Measurements from ENCODE around the gene PCLO.

The PCLO gene

GRCh38 chr7:83162402-83163256, at the start of gene PCLO:
TSS of gene PCLO (minus strand) at chr7:83162884. CDS start at chr7:83162592, 292 bp downstream.
- peak; percentile 97 for DNase-seq

GRCh38 chr7:83211685-83212084, 49.0 kb upstream of the PCLO start:
- DNase-seq = no peak

- DNase-seq = no peak
Measured at GRCh38 chr7:83210479-83210878, 47.8 kb upstream of the PCLO start.

- no peak for DNase-seq
Measured at GRCh38 chr7:83204715-83205114, 42.0 kb upstream of the PCLO start.

GRCh38 chr7:83201355-83201754, 38.7 kb upstream of the PCLO start:
- DNase-seq = no peak

GRCh38 chr7:83190659-83191389, 28.1 kb upstream of the PCLO start:
- no peak for DNase-seq

GRCh38 chr7:83178796-83179195, 16.1 kb upstream of the PCLO start:
- DNase-seq = no peak

GRCh38 chr7:83178066-83178465, 15.4 kb upstream of the PCLO start:
- DNase-seq = no peak

- no peak for DNase-seq
Measured at GRCh38 chr7:83173664-83174063, 11.0 kb upstream of the PCLO start.

- DNase-seq = no peak
Measured at GRCh38 chr7:83166781-83167180, 4.1 kb upstream of the PCLO start.

- DNase-seq = peak; percentile 63
Measured at GRCh38 chr7:83161899-83162401, 734 bp downstream of the PCLO start.

- DNase-seq = no peak
Measured at GRCh38 chr7:83161186-83161585, 1.5 kb downstream of the PCLO start.

GRCh38 chr7:83159731-83160130, 3.0 kb downstream of the PCLO start:
- DNase-seq = no peak

GRCh38 chr7:83156006-83156405, 6.7 kb downstream of the PCLO start:
- DNase-seq = no peak

GRCh38 chr7:83155407-83155806, 7.3 kb downstream of the PCLO start:
- DNase-seq = no peak

GRCh38 chr7:83153419-83153818, 9.3 kb downstream of the PCLO start:
- no peak for DNase-seq

- no peak for DNase-seq
Measured at GRCh38 chr7:83150310-83150709, 12.4 kb downstream of the PCLO start.

- no peak for DNase-seq
Measured at GRCh38 chr7:83149466-83149865, 13.2 kb downstream of the PCLO start.

- no peak for DNase-seq
Measured at GRCh38 chr7:83148776-83149175, 13.9 kb downstream of the PCLO start.

GRCh38 chr7:83143107-83143506, 19.6 kb downstream of the PCLO start:
- no peak for DNase-seq

GRCh38 chr7:83142365-83142764, 20.3 kb downstream of the PCLO start:
- DNase-seq = no peak

GRCh38 chr7:83141927-83142326, 20.8 kb downstream of the PCLO start:
- DNase-seq = no peak

GRCh38 chr7:83130623-83131545, 31.8 kb downstream of the PCLO start:
- DNase-seq = no peak

Data from NCI-H2227 treated with DMSO at 0.1 percent for 48 hours (cell line).